ENCODE measurements around the gene LCA5.
"Not testable (repeated sequence)": the region's sequence is repeated elsewhere in the genome, so short reads cannot be mapped to it uniquely, and the experiment has no call there.

Gene LCA5

GRCh38 chr6:79536585-79536953 lies 661 bp downstream of the LCA5 start:
- DNase-seq, result no peak

GRCh38 chr6:79529567-79529966 lies 7.7 kb downstream of the LCA5 start:
- not testable (repeated sequence) for DNase-seq

- no peak for DNase-seq
Measured at GRCh38 chr6:79526897-79527296, 10.3 kb downstream of the LCA5 start.

- DNase-seq, result no peak
Measured at GRCh38 chr6:79525272-79526100, 11.7 kb downstream of the LCA5 start.

GRCh38 chr6:79524065-79524464 lies 13.2 kb downstream of the LCA5 start:
- DNase-seq, result no peak

- DNase-seq, result no peak
Measured at GRCh38 chr6:79522609-79523008, 14.6 kb downstream of the LCA5 start.

GRCh38 chr6:79520534-79520933 lies 16.7 kb downstream of the LCA5 start:
- no peak for DNase-seq

- DNase-seq, result no peak
Measured at GRCh38 chr6:79518842-79519241, 18.4 kb downstream of the LCA5 start.

- no peak for DNase-seq
Measured at GRCh38 chr6:79515436-79515835, 21.8 kb downstream of the LCA5 start.

GRCh38 chr6:79513111-79513510 lies 24.1 kb downstream of the LCA5 start:
- no peak for DNase-seq

GRCh38 chr6:79512014-79512413 lies 25.2 kb downstream of the LCA5 start:
- no peak for DNase-seq

GRCh38 chr6:79510707-79511106 lies 26.5 kb downstream of the LCA5 start:
- no peak for DNase-seq

GRCh38 chr6:79506251-79506650 lies 31.0 kb downstream of the LCA5 start:
- DNase-seq, result no peak

GRCh38 chr6:79504372-79504771 lies 32.9 kb downstream of the LCA5 start:
- no peak for DNase-seq

- DNase-seq, result no peak
Measured at GRCh38 chr6:79498842-79499241, 38.4 kb downstream of the LCA5 start.

- no peak for DNase-seq
Measured at GRCh38 chr6:79495246-79495645, 42.0 kb downstream of the LCA5 start.

- no peak for DNase-seq
Measured at GRCh38 chr6:79494841-79495240, 42.4 kb downstream of the LCA5 start.

GRCh38 chr6:79470728-79471127 lies 66.5 kb downstream of the LCA5 start:
- DNase-seq, result no peak

GRCh38 chr6:79469376-79470246 lies 67.6 kb downstream of the LCA5 start:
- no peak for DNase-seq

- no peak for DNase-seq
Measured at GRCh38 chr6:79468587-79468986, 68.6 kb downstream of the LCA5 start.

GRCh38 chr6:79468116-79468515 lies 69.1 kb downstream of the LCA5 start:
- DNase-seq, result no peak

- DNase-seq, result no peak
Measured at GRCh38 chr6:79467716-79468115, 69.5 kb downstream of the LCA5 start.

GRCh38 chr6:79466207-79466834 lies 70.9 kb downstream of the LCA5 start:
- DNase-seq, result no peak

- no peak for DNase-seq
Measured at GRCh38 chr6:79465381-79465780, 71.8 kb downstream of the LCA5 start.
